NCI-H2107 (cell line): ENCODE results near the gene PGF.
"Not testable (repeated sequence)": the region's sequence is repeated elsewhere in the genome, so short reads cannot be mapped to it uniquely, and the experiment has no call there.

Experiments used
- DNase-seq: peaks from one replicate; lab custom pipeline; 2025; lab: John Stamatoyannopoulos, UW

Gene PGF

DNA sequence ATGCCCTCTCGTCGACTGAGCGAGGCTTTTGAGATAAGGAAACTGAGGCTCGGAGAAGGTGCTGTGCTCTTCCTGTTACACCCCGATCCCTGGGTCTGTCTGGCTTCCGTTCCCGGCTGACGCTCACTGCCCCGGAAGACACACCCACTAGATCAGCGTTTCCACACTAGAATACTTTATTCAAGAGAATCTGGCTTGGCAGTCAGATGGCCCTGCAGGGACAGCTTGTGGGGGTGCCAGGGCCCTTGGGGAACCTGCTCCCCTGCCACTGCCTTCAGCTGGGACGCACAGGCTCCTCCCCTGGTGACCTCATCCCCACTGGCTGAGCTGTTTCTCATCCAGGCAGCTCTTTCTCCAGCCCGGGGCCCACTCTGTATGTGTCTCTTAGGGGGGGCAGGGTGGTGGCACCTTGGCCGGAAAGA lies 13.7 kb downstream of the PGF start:
- DNase-seq: no peak

DNA sequence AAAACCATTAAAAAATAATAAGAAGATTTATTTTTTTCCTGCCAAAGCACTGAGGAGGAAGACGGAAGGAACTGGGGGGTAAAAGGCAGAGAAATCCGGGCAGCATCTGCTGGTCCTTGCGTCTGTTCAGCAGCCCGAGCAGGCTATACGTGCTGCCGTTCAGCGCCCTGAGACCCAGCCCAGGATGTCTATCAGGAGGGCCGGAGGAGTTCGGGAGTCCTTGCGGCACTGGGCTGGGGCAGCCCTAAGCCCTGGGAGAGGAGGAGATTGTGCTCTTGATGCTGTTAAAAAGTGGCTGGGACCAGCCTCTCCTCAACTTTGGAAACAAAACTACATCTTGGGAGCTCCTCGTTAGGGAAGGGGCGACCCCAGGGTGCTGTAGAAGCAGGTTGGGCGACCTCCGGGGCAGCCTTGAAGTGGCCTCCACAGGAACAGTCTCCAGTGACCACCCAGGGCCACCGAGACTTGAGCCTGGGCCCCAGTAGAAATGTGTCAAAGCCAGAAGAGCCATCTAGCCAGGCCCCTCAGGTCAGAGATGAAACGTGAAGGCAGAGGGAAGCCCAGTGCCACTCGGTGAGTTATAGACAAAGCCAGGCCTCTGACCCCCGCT lies 14.3 kb downstream of the PGF start:
- no peak for DNase-seq

GRCh38 chr14:74938531-74939495 lies 16.6 kb downstream of the PGF start:
- DNase-seq: no peak

DNA sequence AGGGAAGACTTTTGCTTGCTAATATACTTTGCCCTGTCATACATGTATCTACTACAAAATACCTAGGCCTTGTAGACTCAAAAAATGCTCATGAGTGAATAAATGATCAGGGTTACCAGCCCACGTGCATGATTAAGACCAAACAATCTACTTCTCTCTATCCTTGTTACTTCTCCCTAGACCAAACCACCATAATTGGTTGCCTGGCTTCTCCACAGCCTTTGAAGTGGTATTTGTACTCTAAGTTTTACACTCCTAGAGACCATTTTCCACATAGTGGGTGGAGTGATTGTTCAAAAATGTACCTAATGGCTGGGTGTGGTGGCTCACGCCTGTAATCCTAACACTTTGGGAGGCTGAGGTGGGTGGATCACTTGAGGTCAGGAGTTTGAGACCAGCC lies 18.2 kb downstream of the PGF start:
- no peak for DNase-seq

DNA sequence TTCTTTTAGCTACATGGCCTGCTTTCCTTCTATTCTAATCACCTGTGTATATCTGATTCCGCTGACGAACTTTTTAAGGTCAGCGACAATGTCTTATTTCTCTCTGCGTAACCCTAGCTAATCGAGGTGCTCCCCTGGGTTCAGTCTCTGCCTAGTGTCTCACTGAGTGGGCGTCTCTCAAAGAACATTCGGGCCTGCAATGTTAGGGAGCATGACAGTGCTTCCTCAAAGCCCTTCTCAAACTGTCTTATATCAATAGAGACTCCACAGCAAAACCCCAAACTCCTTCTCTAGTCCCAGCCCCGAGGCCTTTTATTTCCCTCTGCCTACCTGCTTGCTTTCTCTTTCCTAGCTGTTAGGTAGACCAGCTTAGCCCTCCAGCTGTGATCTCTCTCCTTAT lies 18.7 kb downstream of the PGF start:
- no peak for DNase-seq

DNA sequence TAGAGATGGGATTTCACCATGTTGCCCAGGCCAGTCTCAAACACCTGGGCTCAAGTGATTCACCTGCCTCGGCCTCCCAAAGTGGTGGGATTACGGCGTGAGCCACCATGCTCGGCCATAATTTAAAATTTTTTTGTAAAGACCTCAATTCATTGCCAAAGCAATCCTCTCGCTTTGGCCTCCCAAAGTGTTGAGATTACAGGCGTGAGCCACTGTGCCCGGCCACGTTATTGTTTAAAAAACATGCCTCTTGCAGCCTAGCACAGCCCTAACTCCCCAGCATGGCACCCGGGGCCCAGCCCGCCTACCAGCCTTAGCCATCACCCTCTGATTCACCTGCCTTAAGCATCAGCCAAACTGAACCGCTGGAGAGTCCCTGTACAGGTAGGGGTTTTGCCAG lies 19.2 kb downstream of the PGF start:
- DNase-seq: no peak

GRCh38 chr14:74935360-74935680 lies 20.1 kb downstream of the PGF start:
- DNase-seq: no peak

GRCh38 chr14:74934476-74935359 lies 20.7 kb downstream of the PGF start:
- no peak for DNase-seq

- no peak for DNase-seq
Observed at GRCh38 chr14:74934041-74934440, 21.4 kb downstream of the PGF start.

- DNase-seq: not testable (repeated sequence)
Observed at GRCh38 chr14:74932936-74933335, 22.5 kb downstream of the PGF start.

DNA sequence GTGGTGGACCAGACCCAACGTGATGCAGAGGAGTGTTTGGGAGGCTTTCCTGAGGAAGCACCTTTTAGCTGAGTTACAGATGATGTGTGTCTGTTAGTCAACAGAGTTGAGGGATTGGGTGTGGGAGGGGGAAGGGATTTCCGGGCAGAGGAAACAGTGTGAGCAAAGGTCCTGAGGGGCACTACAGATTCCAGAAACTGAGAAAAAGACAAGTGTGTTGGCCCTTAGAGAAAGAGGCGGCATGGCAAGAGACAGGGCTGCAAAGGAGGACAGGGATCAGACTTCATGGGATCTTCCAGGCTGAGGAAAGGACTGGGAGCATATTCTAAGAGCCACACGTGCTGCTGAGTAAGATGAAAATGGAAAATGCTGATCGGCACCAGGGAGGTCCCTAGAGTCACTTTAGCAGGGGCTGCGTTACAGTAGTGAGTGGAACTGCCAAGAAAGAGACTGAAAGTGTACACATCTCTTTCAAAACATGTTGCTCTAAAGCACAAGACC lies 22.9 kb downstream of the PGF start:
- DNase-seq: no peak

DNA sequence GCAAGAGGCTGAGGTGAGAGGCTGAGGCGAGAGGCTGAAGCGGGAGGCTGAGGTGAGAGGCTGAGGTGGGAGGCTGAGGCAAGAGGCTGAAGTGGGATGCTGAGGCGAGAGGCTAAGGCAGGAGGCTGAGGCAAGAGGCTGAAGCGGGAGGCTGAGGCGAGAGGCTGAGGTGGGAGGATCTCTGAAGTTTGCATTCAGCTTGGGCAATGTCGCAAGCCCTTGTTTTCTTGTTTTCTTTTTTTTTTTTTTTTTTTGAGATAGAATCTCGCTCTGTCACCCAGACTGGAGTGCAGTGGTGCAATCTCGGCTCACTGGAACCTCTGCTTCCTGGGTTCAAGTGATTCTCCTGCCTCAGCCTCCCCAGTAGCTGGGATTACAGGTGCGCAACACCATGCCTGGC lies 23.7 kb downstream of the PGF start:
- not testable (repeated sequence) for DNase-seq

DNA sequence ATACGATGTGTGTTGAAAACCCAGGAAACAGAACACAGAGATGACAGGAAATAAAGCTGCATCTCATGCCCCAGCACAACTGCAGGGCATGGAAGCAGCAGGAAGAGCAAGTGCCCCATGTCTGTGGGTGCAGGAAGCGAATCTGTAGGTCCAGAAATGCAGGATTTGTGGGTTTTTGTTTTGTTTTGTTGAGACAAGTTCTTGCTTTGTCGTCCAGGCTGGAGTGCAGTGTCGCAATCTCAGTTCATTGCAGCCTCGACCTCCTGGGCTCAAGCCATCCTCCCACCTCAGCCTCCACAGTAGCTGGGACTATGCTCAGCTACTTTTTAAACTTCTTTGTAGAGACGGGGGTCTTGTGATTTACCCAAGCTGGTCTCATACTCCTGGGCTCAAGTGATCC lies 26.2 kb downstream of the PGF start:
- no peak for DNase-seq

GRCh38 chr14:74927225-74927624 lies 28.2 kb downstream of the PGF start:
- DNase-seq: no peak

- DNase-seq: no peak
Observed at GRCh38 chr14:74924061-74924460, 31.3 kb downstream of the PGF start.

DNA sequence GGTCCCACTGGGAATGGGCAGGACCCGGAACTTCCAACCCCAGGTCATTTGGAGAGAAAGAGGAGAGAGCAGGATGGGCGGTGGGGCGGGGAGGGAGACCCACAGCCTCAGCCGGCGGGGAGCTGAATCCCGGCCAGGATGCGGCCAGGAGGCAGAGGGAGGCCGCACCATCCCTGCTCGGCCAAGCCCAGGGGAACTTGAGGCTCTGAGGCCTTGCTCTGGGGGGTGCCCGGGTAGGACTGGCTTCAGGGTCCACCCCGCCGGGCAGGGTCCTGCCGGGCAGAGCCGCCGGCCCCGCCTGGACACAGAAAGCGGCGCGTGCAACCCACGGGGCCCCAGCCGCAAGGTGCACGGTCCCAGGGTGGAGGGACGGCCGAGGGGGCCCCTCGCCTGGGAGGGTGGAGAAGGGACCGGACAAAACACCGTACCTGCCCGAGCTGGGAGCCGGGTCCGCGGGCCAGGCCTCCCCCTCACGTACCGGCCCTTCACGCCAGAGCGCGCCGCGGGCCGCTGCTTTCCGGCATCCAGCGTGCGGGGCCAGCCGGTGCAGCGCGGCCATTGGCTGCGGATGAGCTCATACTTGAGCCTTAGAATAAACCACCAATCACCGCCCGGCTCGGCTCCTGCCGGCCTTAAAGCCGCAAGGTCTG lies 32.5 kb downstream of the PGF start, which contains the start of gene RPS6KL1:
RPS6KL1 (minus strand) TSS at position 509 of the 650 bp plus-strand sequence. CDS start 1,719 bp downstream, outside the sequence.
- DNase-seq: peak; percentile 95

- DNase-seq: no peak
Observed at GRCh38 chr14:74921987-74922751, 33.2 kb downstream of the PGF start.

- no peak for DNase-seq
Observed at GRCh38 chr14:74921053-74921620, 34.3 kb downstream of the PGF start.

- DNase-seq: no peak
Observed at GRCh38 chr14:74920281-74920680, 35.1 kb downstream of the PGF start.

DNA sequence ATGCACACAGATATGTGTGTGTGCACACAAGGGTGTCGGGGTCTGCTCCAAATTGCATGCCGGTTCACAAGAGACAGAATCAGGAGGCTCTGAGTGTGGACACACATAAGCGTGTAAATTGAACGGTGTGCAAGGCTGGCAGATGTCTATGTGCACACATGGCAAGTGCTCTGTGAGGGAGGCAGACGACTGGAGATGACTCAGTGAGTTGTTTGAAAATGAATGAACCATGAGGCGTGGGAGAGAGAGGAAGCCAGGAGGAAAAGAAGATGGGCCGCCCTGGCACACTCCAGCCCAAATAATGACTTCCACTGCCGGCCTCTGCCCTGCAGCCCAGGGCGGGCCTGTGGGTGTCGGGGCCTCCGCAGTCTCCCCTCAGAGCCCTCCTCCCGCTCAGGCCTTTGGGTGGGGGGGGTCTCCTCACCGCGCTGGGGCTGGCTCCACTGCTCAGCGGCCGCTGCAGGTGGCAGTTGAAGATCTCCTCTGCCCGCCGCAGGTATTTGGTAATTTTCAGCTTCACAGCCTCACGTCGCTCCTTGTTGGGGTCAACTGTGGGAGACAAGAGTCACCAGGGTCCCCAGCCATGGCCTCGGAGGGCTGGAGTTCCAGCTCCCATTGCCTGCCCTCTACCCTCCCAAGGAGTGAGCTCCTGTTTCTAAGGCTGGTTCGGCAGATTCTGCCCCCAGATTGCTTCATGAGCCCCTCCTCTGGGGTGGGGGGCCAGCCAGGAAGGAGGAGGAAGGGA lies 35.8 kb downstream of the PGF start:
- no peak for DNase-seq
